HG02623 (cell line): Measurements from ENCODE around the gene APOBEC3F.
"Not testable (repeated sequence)": the region's sequence is repeated elsewhere in the genome, so short reads cannot be mapped to it uniquely, and the experiment has no call there.

Experiments
- ATAC-seq: cut with Tn5 transposase; IDR thresholded peaks from one replicate; pipeline ENCODE4 v1.9.1; 2021; ENCODE audit warnings: moderate library complexity; ENCODE audit not compliant: unreplicated experiment

The APOBEC3F gene

DNA sequence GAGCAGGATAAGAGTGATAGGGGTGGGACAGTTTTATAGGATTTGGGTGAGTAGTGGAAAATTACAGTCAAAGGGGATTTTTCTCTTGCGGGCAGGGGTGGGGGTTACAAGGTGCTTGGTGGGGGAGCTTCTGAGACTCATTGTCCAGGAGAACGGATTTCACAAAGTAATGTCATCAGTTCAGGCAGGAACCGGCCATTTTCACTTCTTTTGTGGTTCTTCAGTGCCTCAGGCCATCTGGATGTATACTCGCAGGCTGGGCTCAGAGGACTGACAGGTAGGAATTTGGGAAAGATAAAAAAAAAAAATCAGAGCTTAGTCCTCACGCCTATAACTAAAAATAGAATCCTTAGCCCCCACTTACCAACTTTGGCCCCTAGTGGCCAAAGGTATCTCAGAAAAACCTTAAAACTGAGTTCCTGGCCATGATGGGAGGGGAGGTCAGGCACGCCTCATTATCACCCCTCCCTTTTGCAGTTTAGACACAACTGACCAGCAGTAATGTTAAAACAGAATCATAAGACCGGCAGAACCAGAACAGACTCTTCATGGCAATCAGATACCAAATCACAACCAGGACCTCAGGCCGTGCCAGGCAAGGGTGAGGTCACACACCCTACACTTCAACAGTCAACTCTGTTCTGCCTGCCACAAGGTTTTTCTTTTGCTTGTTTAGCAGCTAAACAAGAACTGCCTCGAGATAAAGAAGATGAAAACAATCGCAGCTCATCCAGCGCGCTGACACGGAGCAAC, 27.5 kb downstream of the APOBEC3F start:
- ATAC-seq = no peak

- ATAC-seq = no peak
Measured at GRCh38 chr22:39070186-39070585, 29.5 kb downstream of the APOBEC3F start.

GRCh38 chr22:39072581-39072981, 31.9 kb downstream of the APOBEC3F start:
- not testable (repeated sequence) for ATAC-seq

DNA sequence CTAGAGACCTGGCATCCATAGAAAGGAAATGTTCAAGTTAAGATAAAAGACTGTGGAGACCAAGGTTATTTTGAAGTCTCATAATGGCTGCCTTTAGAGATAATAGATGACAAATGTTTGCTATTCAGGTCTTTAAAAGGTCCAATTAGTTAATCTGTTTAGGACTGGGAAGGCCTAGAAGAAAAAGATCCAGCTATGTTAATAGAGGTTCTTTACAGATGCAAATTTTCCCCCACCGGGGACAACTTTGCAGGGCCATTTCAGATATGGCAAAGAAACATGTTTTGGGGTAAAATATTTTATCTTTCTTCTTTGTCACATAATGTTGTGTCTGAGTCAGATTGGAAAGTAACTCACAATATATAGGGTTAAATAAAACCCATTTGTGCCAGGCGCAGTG, 33.3 kb downstream of the APOBEC3F start:
- ATAC-seq = no peak

- ATAC-seq = not testable (repeated sequence)
Measured at GRCh38 chr22:39076155-39077025, 35.7 kb downstream of the APOBEC3F start.

DNA sequence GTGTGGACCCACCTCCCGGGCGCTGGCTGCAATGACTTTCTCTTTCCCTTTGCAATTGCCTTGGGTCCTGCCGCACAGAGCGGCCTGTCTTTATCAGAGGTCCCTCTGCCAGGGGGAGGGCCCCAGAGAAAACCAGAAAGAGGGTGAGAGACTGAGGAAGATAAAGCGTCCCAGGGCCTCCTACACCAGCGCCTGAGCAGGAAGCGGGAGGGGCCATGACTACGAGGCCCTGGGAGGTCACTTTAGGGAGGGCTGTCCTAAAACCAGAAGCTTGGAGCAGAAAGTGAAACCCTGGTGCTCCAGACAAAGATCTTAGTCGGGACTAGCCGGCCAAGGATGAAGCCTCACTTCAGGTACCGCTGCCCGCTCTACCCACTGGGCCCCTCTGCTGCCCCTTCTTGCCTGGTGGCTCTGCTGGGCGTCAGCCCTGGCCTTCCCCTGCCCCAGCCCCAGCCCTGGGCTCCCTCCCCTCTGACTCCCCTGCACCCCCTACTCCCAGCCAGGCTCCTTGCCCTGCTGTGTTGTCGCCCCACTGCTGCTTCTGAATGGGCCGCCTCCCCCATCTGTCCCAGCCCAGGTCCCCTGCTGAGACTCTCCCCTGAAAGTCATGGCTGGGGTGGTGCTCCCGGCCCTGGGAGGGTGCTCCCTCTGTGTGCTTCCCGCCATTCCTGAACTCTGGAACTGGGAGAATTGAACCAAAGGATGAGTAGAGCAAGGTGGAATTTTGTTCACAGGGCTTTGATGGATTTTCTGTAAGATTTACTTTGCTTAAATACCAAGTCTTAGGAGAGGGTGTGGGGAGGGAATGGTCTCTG, 36.6 kb downstream of the APOBEC3F start, which contains the start of gene APOBEC3G:
APOBEC3G (plus strand) TSS at position 250 of the 815 bp plus-strand sequence; CDS start at position 337, 87 bp downstream.
- not testable (repeated sequence) for ATAC-seq

DNA sequence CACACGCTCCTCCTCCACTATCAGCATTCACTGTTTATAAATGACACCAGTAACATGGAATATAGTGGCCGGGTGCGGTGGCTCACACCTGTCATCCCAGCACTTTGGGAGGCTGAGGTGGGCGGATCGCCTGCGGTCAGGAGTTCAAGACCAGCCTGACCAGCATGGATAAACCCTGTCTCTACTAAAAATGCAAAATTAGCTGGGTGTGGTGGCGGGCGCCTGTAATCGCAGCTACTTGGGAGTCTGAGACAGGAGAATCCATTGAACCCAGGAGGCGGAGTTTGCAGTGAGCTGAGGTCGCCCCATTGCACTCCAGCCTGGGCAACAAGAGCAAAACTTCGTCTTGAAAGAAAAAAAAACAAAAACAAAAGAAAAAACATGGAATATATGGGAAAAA, 37.2 kb downstream of the APOBEC3F start:
- ATAC-seq = not testable (repeated sequence)

- ATAC-seq = no peak
Measured at GRCh38 chr22:39078329-39078728, 37.7 kb downstream of the APOBEC3F start.

GRCh38 chr22:39079054-39079637, 38.5 kb downstream of the APOBEC3F start:
- ATAC-seq = not testable (repeated sequence)

DNA sequence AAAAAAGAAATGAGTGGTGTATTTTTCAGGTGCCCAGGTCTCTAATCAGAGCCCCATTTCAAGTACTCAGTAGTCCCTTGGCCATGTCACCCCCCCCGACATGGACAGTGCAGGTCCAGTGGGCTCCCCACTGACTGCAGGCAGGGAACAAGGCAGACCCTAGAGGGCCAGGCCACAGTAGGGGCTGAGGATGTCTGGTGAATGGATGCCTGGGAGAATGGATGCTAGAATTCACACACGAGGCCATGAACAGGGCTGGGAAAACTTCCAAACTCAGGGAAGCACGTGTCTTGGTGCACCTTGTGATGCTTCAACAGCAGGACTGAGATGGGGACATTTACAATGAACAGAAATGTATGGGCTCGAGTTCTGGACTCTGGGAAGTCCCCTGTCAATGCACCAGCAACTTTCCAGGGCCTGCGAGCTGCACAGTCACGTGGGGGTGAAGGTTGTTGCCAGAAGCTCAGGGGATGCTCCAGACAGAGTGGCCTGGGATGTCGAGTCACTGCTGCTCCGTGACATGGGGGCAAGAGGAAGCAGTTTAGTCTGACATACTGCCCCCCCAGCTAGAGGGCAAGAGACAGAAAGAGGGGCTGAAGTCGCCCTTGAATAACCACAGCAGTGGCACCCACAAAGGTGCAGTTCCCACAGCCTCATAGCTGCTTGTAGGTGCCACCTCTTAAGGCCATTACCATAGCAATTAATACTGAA, 39.5 kb downstream of the APOBEC3F start:
- no peak for ATAC-seq

DNA sequence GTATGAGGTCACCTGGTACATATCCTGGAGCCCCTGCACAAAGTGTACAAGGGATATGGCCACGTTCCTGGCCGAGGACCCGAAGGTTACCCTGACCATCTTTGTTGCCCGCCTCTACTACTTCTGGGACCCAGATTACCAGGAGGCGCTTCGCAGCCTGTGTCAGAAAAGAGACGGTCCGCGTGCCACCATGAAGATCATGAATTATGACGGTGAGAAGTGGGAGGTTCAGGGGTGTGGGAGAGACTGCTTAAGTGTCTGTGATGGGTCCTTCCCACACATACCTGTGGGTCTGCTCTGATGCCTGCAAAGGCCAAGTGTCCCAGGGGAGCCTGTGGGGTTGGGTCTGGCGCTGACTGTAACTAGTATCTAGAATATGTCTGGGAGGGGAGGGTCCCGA, 40.4 kb downstream of the APOBEC3F start:
- ATAC-seq = no peak

DNA sequence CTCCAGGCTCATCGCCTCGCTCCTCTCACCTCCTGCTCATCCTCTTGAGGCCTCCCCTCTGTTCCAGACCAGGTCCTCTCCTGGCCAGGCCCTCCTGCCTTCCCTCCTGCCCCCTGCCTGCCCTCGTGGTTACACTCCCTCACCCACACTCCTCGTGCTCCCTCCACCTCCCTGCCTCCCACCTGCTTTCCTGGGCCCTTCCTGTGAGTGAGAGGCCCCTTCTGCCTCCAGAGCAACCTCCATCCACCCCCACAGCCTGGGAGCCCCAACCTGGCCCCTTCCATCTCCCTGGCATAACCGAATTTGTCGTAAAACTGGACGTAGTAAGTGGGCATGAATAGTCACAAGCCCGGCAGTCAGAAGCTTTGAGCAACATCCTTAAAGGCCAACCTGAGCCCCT, 40.9 kb downstream of the APOBEC3F start:
- no peak for ATAC-seq

- no peak for ATAC-seq
Measured at GRCh38 chr22:39083212-39084165, 42.8 kb downstream of the APOBEC3F start.

DNA sequence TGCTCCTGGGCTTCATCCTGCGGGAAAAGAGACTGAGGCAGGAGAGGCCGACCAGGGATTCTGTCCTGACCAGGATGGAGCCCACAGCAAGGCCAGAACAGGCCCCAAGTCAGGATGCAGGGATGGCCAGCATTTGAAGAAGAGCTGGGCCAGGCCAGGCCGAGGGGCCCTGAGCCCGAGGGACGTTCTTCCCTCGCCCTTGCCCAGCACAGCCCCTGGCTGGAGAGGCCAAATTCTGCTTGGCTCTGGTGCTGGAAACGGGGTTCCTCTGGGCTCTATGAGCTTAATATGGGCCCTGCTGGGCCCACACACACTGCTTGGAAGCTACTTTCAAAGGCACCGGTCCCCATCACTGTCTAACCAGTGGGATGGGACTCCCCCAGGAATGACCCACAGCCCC, 44.0 kb downstream of the APOBEC3F start:
- ATAC-seq = no peak

- no peak for ATAC-seq
Measured at GRCh38 chr22:39087098-39087497, 46.4 kb downstream of the APOBEC3F start.

DNA sequence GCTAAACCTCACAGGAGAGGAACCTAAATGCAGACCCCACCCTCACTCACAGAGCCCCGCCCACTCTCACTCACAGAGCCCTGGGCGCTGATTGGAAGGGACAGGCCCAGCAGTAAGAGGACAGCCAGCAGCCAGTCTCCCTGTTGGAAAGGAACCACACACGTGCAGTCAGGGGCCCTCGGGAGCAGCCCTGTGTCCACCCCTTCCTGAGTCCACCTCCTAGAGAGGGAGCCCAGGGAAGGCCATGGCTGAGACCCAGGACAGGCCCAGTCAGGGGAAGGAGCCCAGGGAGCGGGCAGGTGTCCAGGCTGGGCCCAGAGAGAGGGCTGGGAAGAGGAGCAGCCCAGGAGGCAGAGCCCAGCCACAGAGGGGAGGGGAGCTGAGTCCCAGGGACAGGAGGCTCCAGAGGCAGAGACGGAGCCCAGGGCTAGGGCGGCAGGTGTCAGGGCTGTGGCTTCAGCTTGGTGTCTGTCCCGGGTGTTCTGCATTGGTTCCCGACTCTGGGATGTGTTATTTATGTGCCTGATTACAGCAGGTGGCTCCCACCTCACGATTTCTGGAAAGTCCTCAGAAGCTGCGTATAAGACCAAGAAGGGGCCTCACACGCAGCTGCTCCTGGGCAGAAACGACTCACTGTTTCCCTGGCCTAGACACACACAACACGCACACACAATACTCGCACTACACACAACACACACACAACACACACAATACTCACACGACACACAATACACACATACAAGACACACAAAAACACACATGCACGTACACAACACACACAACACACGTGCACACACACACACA, 47.4 kb downstream of the APOBEC3F start:
- ATAC-seq = no peak

DNA sequence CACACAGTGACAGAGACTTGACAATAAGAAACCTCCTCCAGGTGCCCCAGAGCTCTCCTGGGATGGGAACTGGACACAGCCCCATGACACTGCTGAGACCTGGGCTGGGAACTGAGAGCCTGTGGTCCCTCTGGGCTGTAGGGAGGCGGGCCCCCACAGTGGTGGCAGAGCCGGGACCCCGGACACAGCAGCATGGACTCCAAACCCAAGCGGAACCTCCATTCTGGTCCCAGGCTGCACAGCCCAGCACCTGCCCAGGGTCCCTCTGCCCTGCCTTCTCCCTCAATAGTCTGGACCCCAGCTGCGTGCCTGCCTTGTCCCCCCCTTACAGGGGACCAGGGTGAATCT, 48.0 kb downstream of the APOBEC3F start:
- no peak for ATAC-seq

- ATAC-seq = no peak
Measured at GRCh38 chr22:39089928-39090327, 49.3 kb downstream of the APOBEC3F start.
